GM19395 (cell line): ENCODE data around the gene RRAS2.
"Not testable (repeated sequence)": the region's sequence is repeated elsewhere in the genome, so short reads cannot be mapped to it uniquely, and the experiment has no call there.

ENCODE experiments used
- ATAC-seq: cut with Tn5 transposase; IDR thresholded peaks from one replicate; pipeline ENCODE4 v1.9.1; 2021; ENCODE audit warnings: mild to moderate bottlenecking, moderate library complexity; ENCODE audit not compliant: unreplicated experiment

RRAS2 gene

GRCh38 chr11:14259878-14260277 is 99.1 kb downstream of the RRAS2 start:
- no peak for ATAC-seq

- no peak for ATAC-seq
These were observed 99.7 kb downstream of the RRAS2 start for GRCh38 chr11:14259186-14259784.

- ATAC-seq, result no peak
These were observed 100.6 kb downstream of the RRAS2 start for GRCh38 chr11:14258221-14258935.

GRCh38 chr11:14255238-14255534 is 103.8 kb downstream of the RRAS2 start:
- ATAC-seq, result no peak

GRCh38 chr11:14254533-14255237 is 104.3 kb downstream of the RRAS2 start:
- ATAC-seq, result no peak

- ATAC-seq, result no peak
These were observed 105.1 kb downstream of the RRAS2 start for GRCh38 chr11:14253840-14254239.

GRCh38 chr11:14253421-14253820 is 105.6 kb downstream of the RRAS2 start:
- ATAC-seq, result no peak

- ATAC-seq, result not testable (repeated sequence)
These were observed 106.5 kb downstream of the RRAS2 start for GRCh38 chr11:14252501-14252900.

GRCh38 chr11:14251754-14252153 is 107.2 kb downstream of the RRAS2 start:
- ATAC-seq, result no peak

GRCh38 chr11:14249121-14249963 is 109.6 kb downstream of the RRAS2 start:
- ATAC-seq, result peak; percentile 63

GRCh38 chr11:14248580-14248981 is 110.4 kb downstream of the RRAS2 start:
- no peak for ATAC-seq

GRCh38 chr11:14245444-14245843 is 113.5 kb downstream of the RRAS2 start:
- ATAC-seq, result no peak

- ATAC-seq, result no peak
These were observed 114.1 kb downstream of the RRAS2 start for GRCh38 chr11:14244926-14245325.

- no peak for ATAC-seq
These were observed 116.2 kb downstream of the RRAS2 start for GRCh38 chr11:14242733-14243132.

- no peak for ATAC-seq
These were observed 116.8 kb downstream of the RRAS2 start for GRCh38 chr11:14242187-14242586.

GRCh38 chr11:14240951-14241350 is 118.0 kb downstream of the RRAS2 start:
- ATAC-seq, result no peak

- ATAC-seq, result no peak
These were observed 118.8 kb downstream of the RRAS2 start for GRCh38 chr11:14240221-14240620.

GRCh38 chr11:14237444-14237961 is 121.5 kb downstream of the RRAS2 start:
- ATAC-seq, result peak; percentile 98

- ATAC-seq, result no peak
These were observed 123.3 kb downstream of the RRAS2 start for GRCh38 chr11:14235701-14236100.

- no peak for ATAC-seq
These were observed 124.5 kb downstream of the RRAS2 start for GRCh38 chr11:14234446-14234845.

- ATAC-seq, result no peak
These were observed 126.3 kb downstream of the RRAS2 start for GRCh38 chr11:14232652-14233051.
